ENCODE measurements around the gene MTOR.

DNA sequence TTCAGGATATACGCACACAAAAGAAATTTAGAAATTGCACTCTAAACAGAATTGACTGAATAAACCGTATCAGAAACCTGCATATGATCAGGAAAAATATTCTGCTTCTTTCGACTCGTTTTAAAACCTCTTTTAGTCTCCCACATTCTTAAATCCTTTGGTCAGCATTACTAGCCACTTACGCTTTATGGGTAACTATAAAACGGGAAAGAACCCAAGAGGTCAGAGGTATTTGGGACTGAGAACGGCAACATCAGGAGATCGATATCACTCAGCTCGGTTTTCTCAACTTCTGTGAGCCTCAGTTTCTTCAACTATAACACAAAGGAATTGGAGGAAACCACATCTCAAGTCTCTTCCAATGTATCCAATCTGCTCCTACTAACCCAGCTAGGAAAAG, 109.6 kb downstream of the MTOR start:
- TF ChIP-seq, protein P1, sequence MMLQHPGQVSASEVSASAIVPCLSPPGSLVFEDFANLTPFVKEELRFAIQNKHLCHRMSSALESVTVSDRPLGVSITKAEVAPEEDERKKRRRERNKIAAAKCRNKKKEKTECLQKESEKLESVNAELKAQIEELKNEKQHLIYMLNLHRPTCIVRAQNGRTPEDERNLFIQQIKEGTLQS (IDR thresholded peaks at IDR 0.05; ENCODE audit: insufficient read depth, low read depth, low read length), result no peak
- TF ChIP-seq, protein P2, sequence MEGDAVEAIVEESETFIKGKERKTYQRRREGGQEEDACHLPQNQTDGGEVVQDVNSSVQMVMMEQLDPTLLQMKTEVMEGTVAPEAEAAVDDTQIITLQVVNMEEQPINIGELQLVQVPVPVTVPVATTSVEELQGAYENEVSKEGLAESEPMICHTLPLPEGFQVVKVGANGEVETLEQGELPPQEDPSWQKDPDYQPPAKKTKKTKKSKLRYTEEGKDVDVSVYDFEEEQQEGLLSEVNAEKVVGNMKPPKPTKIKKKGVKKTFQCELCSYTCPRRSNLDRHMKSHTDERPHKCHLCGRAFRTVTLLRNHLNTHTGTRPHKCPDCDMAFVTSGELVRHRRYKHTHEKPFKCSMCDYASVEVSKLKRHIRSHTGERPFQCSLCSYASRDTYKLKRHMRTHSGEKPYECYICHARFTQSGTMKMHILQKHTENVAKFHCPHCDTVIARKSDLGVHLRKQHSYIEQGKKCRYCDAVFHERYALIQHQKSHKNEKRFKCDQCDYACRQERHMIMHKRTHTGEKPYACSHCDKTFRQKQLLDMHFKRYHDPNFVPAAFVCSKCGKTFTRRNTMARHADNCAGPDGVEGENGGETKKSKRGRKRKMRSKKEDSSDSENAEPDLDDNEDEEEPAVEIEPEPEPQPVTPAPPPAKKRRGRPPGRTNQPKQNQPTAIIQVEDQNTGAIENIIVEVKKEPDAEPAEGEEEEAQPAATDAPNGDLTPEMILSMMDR (IDR thresholded peaks at IDR 0.05; ENCODE audit: control extremely low read depth in 1 of 3, insufficient read depth in 1 of 3, low read depth in 1 of 3, low read length in 3 of 3), result no peak
- TF ChIP-seq, protein P3, sequence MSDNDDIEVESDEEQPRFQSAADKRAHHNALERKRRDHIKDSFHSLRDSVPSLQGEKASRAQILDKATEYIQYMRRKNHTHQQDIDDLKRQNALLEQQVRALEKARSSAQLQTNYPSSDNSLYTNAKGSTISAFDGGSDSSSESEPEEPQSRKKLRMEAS (IDR thresholded peaks at IDR 0.05), result no peak
- no peak for TF ChIP-seq SUZ12 (IDR thresholded peaks at IDR 0.05; ENCODE audit: low read length)
- no peak for TF ChIP-seq RBBP5 (IDR thresholded peaks at IDR 0.05; ENCODE audit: borderline replicate concordance, low read depth, low read length)
- no peak for TF ChIP-seq YY1 (IDR thresholded peaks at IDR 0.05; ENCODE audit: low read depth, low read length)
- no peak for TF ChIP-seq RNF2 (IDR thresholded peaks at IDR 0.05; ENCODE audit: borderline replicate concordance, low read depth, low read length, missing control alignments, poor library complexity, severe bottlenecking)
- TF ChIP-seq RFX5 (IDR thresholded peaks at IDR 0.05; ENCODE audit: borderline replicate concordance, low read depth, low read length), result no peak
- TF ChIP-seq POLR2AphosphoS5 (IDR thresholded peaks at IDR 0.05; ENCODE audit: low read depth, low read length), result no peak
- no peak for TF ChIP-seq POLR2A (IDR thresholded peaks at IDR 0.05; ENCODE audit: control extremely low read depth in 1 of 2, low read depth in 2 of 2, low read length in 2 of 2)
- TF ChIP-seq CEBPB (IDR thresholded peaks at IDR 0.05; ENCODE audit: low read depth, low read length), result no peak
- TF ChIP-seq SIN3A (conservative IDR thresholded peaks at IDR 0.05 in 1 of 2, IDR thresholded peaks at IDR 0.05 in 1 of 2; ENCODE audit: low read depth in 1 of 2, low read length in 2 of 2), result no peak
- TF ChIP-seq, protein P4, sequence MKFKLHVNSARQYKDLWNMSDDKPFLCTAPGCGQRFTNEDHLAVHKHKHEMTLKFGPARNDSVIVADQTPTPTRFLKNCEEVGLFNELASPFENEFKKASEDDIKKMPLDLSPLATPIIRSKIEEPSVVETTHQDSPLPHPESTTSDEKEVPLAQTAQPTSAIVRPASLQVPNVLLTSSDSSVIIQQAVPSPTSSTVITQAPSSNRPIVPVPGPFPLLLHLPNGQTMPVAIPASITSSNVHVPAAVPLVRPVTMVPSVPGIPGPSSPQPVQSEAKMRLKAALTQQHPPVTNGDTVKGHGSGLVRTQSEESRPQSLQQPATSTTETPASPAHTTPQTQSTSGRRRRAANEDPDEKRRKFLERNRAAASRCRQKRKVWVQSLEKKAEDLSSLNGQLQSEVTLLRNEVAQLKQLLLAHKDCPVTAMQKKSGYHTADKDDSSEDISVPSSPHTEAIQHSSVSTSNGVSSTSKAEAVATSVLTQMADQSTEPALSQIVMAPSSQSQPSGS (IDR thresholded peaks at IDR 0.05; ENCODE audit: low read length), result no peak

Measured in H1 (cell line).